Liver (tissue), 9 donors: ENCODE measurements around the gene ATF7. TPM values are rescaled to one million over a fixed set of nuclear protein-coding genes. Genes with fewer than 3 reads are reported as not detected.

Experiments used
- DNase-seq: peaks from one replicate; pipeline ENCODE4 v3.0.0-alpha.2; 2017; ENCODE audit warnings: low spot score
- H3K27ac ChIP-seq, 2 donors: one replicate each; pipeline ENCODE4 v1.7.0; 2013; ENCODE audit warnings: inconsistent platforms in 2 of 2, low read length in 2 of 2, control low read depth in 1 of 2, low read depth in 1 of 2, mild to moderate bottlenecking in 1 of 2
- H3K27me3 ChIP-seq, 4 donors: one replicate each; pipeline versions ENCODE4 v1.6.1 to v1.7.0; 2013; ENCODE audit warnings: low read length in 3 of 4, inconsistent platforms in 1 of 4, mild to moderate bottlenecking in 1 of 4, moderate library complexity in 1 of 4; ENCODE audit not compliant: control insufficient read depth in 4 of 4, insufficient read depth in 4 of 4
- H3K36me3 ChIP-seq, 4 donors: one replicate each; pipeline versions ENCODE4 v1.6.1 to v1.7.0; 2013; ENCODE audit warnings: low read length in 3 of 4, mild to moderate bottlenecking in 3 of 4, low read depth in 1 of 4, moderate library complexity in 1 of 4; ENCODE audit not compliant: control insufficient read depth in 4 of 4, insufficient read depth in 3 of 4
- H3K4me1 ChIP-seq, 4 donors: one replicate each; pipeline versions ENCODE4 v1.6.1 to v1.7.0; 2013; ENCODE audit warnings: low read length in 3 of 4, mild to moderate bottlenecking in 3 of 4, moderate library complexity in 1 of 4; ENCODE audit not compliant: control insufficient read depth in 4 of 4, insufficient read depth in 4 of 4
- H3K4me3 ChIP-seq, 3 donors: one replicate each; pipeline versions ENCODE4 v1.6.1 to v1.7.0; 2013; ENCODE audit warnings: low read length in 3 of 3, control low read depth in 1 of 3, low read depth in 1 of 3, mild to moderate bottlenecking in 1 of 3
- H3K9ac ChIP-seq, 2 donors: one replicate each; pipeline ENCODE4 v1.7.0; 2013; ENCODE audit warnings: low read length in 2 of 2, mild to moderate bottlenecking in 2 of 2, moderate library complexity in 2 of 2, control low read depth in 1 of 2, low read depth in 1 of 2
- H3K9me3 ChIP-seq, 4 donors: one replicate each; pipeline versions ENCODE4 v1.6.1 to v1.7.0; 2013; ENCODE audit warnings: low read length in 3 of 4; ENCODE audit not compliant: control insufficient read depth in 4 of 4
- ATF3 ChIP-seq: IDR thresholded peaks from 2 replicates; pipeline ENCODE4 v1.6.1; 2016; ENCODE audit warnings: antibody characterized with exemption
- CTCF ChIP-seq: fragments of 150-350 bp; IDR thresholded peaks from 2 replicates; pipeline ENCODE4 v1.5.1; 2017; ENCODE audit warnings: improper control_type of control experiment, low read depth, low read length; ENCODE audit not compliant: missing input control
- EGR1 ChIP-seq, 2 donors: IDR thresholded peaks; 2 replicates each; pipeline ENCODE4 v1.6.1; 2016 to 2018; ENCODE audit warnings: antibody characterized with exemption in 2 of 2, low read depth in 2 of 2
- FOXA1 ChIP-seq: IDR thresholded peaks from 2 replicates; pipeline ENCODE4 v1.6.1; 2016; ENCODE audit warnings: antibody characterized with exemption
- FOXA2 ChIP-seq: IDR thresholded peaks from 2 replicates; pipeline ENCODE4 v1.6.1; 2016; ENCODE audit warnings: antibody characterized with exemption
- GABPA ChIP-seq, 2 donors: IDR thresholded peaks in 1 of 2; conservative IDR thresholded peaks in 1 of 2; 2 replicates each; pipeline ENCODE4 v1.6.1; 2016; ENCODE audit warnings: antibody characterized with exemption in 2 of 2, mild to moderate bottlenecking in 1 of 2, moderate library complexity in 1 of 2
- HNF4A ChIP-seq, 2 donors: conservative IDR thresholded peaks; 2 replicates each; pipeline ENCODE4 v1.6.1; 2016; ENCODE audit warnings: antibody characterized with exemption in 2 of 2, mild to moderate bottlenecking in 2 of 2
- HNF4G ChIP-seq: IDR thresholded peaks from 2 replicates; pipeline ENCODE4 v1.6.1; 2016; ENCODE audit warnings: antibody characterized with exemption
- JUND ChIP-seq, 2 donors: IDR thresholded peaks; 2 replicates each; pipeline ENCODE4 v1.6.1; 2016; ENCODE audit warnings: antibody characterized with exemption in 2 of 2
- MAX ChIP-seq: IDR thresholded peaks from 2 replicates; pipeline ENCODE4 v1.6.1; 2016; ENCODE audit warnings: antibody characterized with exemption
- NR2F2 ChIP-seq: IDR thresholded peaks from 2 replicates; pipeline ENCODE4 v1.6.1; 2016; ENCODE audit warnings: antibody characterized with exemption
- REST ChIP-seq: IDR thresholded peaks from 2 replicates; pipeline ENCODE4 v1.6.1; 2016; ENCODE audit warnings: antibody characterized with exemption, mild to moderate bottlenecking
- RXRA ChIP-seq, 2 donors: IDR thresholded peaks; 2 replicates each; pipeline ENCODE4 v1.6.1; 2017 to 2018; ENCODE audit warnings: antibody characterized with exemption in 2 of 2, mild to moderate bottlenecking in 1 of 2
- SP1 ChIP-seq: IDR thresholded peaks from 2 replicates; pipeline ENCODE4 v1.6.1; 2018; ENCODE audit warnings: antibody characterized with exemption, mild to moderate bottlenecking
- TAF1 ChIP-seq: conservative IDR thresholded peaks from 2 replicates; pipeline ENCODE4 v1.6.1; 2016; ENCODE audit warnings: antibody characterized with exemption, mild to moderate bottlenecking
- YY1 ChIP-seq: IDR thresholded peaks from 2 replicates; pipeline ENCODE4 v1.6.1; 2016; ENCODE audit warnings: antibody characterized with exemption, mild to moderate bottlenecking
- ZBTB33 ChIP-seq: IDR thresholded peaks from 2 replicates; pipeline ENCODE4 v1.6.1; 2016; ENCODE audit warnings: antibody characterized with exemption
- WGBS: extraction: QIAGEN DNeasy Blood & Tissue Kit; methylation state at CpG from one replicate; pipeline ENCODE4 v1.1.7; 2013; 5-methylcytosine and 5-hydroxymethylcytosine counted together
- polyA plus RNA-seq, 2 donors: library from polyadenylated mRNA; stranded (reverse) in 1 of 2; unstranded in 1 of 2; fragments of 200-250 nt in 1 of 2; fragments of >200 nt in 1 of 2; fragmentation: Nextera tagmentation in 1 of 2; extraction: Ambion mirVana in 1 of 2; gene quantifications; one replicate each; pipeline versions ENCODE4 v1.2.1 to v1.2.3, GENCODE V29; 2013 to 2015
- total RNA-seq, 2 donors: library from RNA; depleted of rRNA; stranded (reverse); fragments of >200 nt; gene quantifications; one replicate each; pipeline ENCODE4 v1.2.3, GENCODE V29; 2014
- donor health status: healthy.
- donor health status: healthy.
- donor health status: healthy.
- donor health status: healthy.
- donor health status: healthy.

ATF7 gene
- total and polyA plus RNA-seq, 4 donors = 5.3 to 14.5 (median 9.9) TPM

GRCh38 chr12:53659571-53659981 is 33.4 kb upstream of the ATF7 start:
- H3K27ac ChIP-seq = peak overlapping the region; percentile 55 to 81
- peaks cover 0 to 9% (median 6%) of the 10 kb centered on the region in 4 donors for H3K36me3 ChIP-seq
- H3K27me3 ChIP-seq = no peaks in the 10 kb centered on the region
- H3K9me3 ChIP-seq = no peaks in the 10 kb centered on the region
- peak overlapping the region in 1 of 2 donors; percentile 64 for H3K9ac ChIP-seq
- H3K4me3 ChIP-seq = no peak overlapping the region
- no peak for TF ChIP-seq SP1
- no peak for TF ChIP-seq TAF1
- TF ChIP-seq GABPA (IDR thresholded peaks at IDR 0.05 in 1 of 2, conservative IDR thresholded peaks at IDR 0.05 in 1 of 2) = no peak
- TF ChIP-seq HNF4G = no peak
- TF ChIP-seq JUND (IDR thresholded peaks at IDR 0.05) = no peak
- TF ChIP-seq HNF4A (conservative IDR thresholded peaks at IDR 0.05) = no peak
- TF ChIP-seq RXRA (IDR thresholded peaks at IDR 0.05) = no peak
- TF ChIP-seq CTCF = no peak
- no peak for TF ChIP-seq MAX
- TF ChIP-seq YY1 = no peak
- no peak for TF ChIP-seq REST
- TF ChIP-seq ZBTB33 = no peak
- no peak for TF ChIP-seq FOXA1
- TF ChIP-seq EGR1 (IDR thresholded peaks at IDR 0.05; ENCODE audit: low read depth in 2 of 2) = no peak
- no peak for TF ChIP-seq NR2F2
- 14% methylated on average over 2 of the region's 2 CpGs for WGBS
- no peak for DNase-seq
- peaks cover 5 to 29% (median 24%) of the 10 kb centered on the region in 4 donors for H3K4me1 ChIP-seq

- H3K36me3 ChIP-seq = peaks cover 0 to 6% (median 2%) of the 10 kb centered on the region in 4 donors
- H3K4me3 ChIP-seq = no peak overlapping the region
- peak overlapping the region in 1 of 2 donors; percentile 64 for H3K9ac ChIP-seq
- DNase-seq = no peak
- H3K9me3 ChIP-seq = no peaks in the 10 kb centered on the region
- no peaks in the 10 kb centered on the region for H3K27me3 ChIP-seq
- peak overlapping the region; percentile 55 to 81 for H3K27ac ChIP-seq
- WGBS = 23% methylated on average over 3 of the region's 3 CpGs
- peaks cover 5 to 29% (median 24%) of the 10 kb centered on the region in 4 donors for H3K4me1 ChIP-seq
- TF ChIP-seq EGR1 (IDR thresholded peaks at IDR 0.05; ENCODE audit: low read depth in 2 of 2) (no peak), MAX (peak; percentile 75), GABPA (IDR thresholded peaks at IDR 0.05 in 1 of 2, conservative IDR thresholded peaks at IDR 0.05 in 1 of 2) (no peak), REST (peak; percentile 88), FOXA1 (peak; percentile 91), NR2F2 (peak; percentile 26), RXRA (IDR thresholded peaks at IDR 0.05) (peak; percentile 76 to 80), SP1 (peak; percentile 89), ATF3 (no peak), FOXA2 (peak; percentile 92), CTCF (no peak)
These were observed 32.9 kb upstream of the ATF7 start for GRCh38 chr12:53659011-53659551.
